HepG2 (cell line): ENCODE measurements around the gene POLDIP3. TPM values are rescaled to one million over a fixed set of nuclear protein-coding genes. Genes with fewer than 3 reads are reported as not detected.

Experiments
- RBFOX2 ChIP-seq: fragments of 200-400 bp; formaldehyde crosslinking; IDR thresholded peaks from 2 replicates; pipeline ENCODE4 v1.6.1; 2017; ENCODE audit warnings: low read depth, mild to moderate bottlenecking, low read length
- ZBTB38 ChIP-seq: sonication (generic); formaldehyde crosslinking; IDR thresholded peaks from 2 replicates; pipeline ENCODE4 v1.5.1; 2020; ENCODE audit warnings: mild to moderate bottlenecking, missing genetic modification reagents
- ZIK1 ChIP-seq: sonication (generic); formaldehyde crosslinking; IDR thresholded peaks from 2 replicates; pipeline ENCODE4 v1.5.0; 2020; ENCODE audit warnings: mild to moderate bottlenecking, low read depth, missing genetic modification reagents, borderline replicate concordance
- ZNF569 ChIP-seq: sonication (generic); formaldehyde crosslinking; IDR thresholded peaks from 2 replicates; pipeline ENCODE4 v1.5.0; 2020; ENCODE audit warnings: mild to moderate bottlenecking, missing genetic modification reagents, moderate library complexity, borderline replicate concordance
- polyA plus RNA-seq, 8 experiments: library from polyadenylated mRNA; depleted of rRNA in 3 of 8; stranded (reverse) in 7 of 8; unstranded in 1 of 8; fragments of >200 nt; fragmentation: Illumina TruSeq in 4 of 8; extraction: Trizol in 4 of 8; gene quantifications; 2 replicates each; pipeline versions ENCODE4 v1.2.1 to v1.2.3, GENCODE V29; 2011 to 2016; ENCODE audit warnings: low read depth in 4 of 8, missing spikeins in 1 of 8, mixed read lengths in 1 of 8; ENCODE audit not compliant: insufficient read depth in 1 of 8
- total RNA-seq, 5 experiments: library from RNA; depleted of rRNA; stranded (reverse); fragments of >200 nt; fragmentation: Illumina TruSeq; extraction: Trizol; gene quantifications; 2 replicates each; pipeline ENCODE4 v1.2.3, GENCODE V29; 2016; ENCODE audit warnings: low read depth in 1 of 5
- TF ChIP-seq, protein P1 (sequence below): sonication (generic); formaldehyde crosslinking; IDR thresholded peaks from 2 replicates; pipeline ENCODE4 v1.5.0; 2020; ENCODE audit warnings: mild to moderate bottlenecking, missing genetic modification reagents
- TF ChIP-seq, protein P2 (sequence below): sonication (generic); formaldehyde crosslinking; IDR thresholded peaks from 2 replicates; pipeline ENCODE4 v1.5.0; 2020; ENCODE audit warnings: mild to moderate bottlenecking, missing genetic modification reagents

POLDIP3 gene
- total and polyA plus RNA-seq, 2 of the 13 experiments (the other 11 are each of a cell fraction or from before 2014, with no cell fraction given), result 45.8 to 47.4 TPM

DNA sequence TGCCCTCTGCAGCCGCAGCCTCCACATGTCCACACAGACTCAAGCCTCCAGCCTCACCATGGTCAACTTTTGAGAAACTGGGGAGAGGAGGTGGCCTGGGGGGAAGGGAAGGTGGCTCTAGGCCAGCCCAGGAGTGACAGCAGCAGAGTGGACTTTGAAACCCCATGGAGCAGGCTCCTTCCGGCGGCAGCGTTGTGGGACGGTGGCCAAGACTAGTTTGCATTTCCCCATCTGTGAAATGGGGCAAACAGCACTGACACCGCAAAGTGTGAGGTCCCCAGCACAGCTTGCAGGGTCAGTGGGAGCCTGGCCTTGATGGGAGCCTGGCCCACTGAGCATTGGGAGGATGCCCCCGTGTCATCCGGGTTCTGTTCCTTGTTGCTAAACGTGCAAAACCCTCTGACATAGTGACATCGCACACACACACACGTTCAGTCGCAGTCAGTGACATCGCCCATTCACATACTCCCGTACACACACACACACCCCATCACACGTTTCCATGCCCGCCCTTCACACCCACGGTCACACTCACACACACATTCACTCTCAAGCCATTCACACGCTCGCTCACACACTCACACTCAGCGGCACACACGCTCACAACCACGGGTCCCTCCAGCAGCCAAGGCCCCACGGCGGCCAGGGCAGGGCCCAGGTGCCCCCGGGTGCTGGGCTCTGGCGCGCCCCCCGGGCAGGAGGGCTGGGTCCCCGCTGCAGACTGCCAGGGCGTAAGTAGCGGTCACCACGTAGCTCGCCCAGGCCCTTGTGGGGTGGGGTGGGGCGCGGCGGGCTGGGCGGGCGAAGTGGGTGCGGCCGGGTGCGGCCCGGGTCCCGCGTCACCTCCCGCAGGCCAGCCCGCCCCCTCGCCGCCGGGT is 33.9 kb upstream of the POLDIP3 start (continued):
- TF ChIP-seq, protein P1, sequence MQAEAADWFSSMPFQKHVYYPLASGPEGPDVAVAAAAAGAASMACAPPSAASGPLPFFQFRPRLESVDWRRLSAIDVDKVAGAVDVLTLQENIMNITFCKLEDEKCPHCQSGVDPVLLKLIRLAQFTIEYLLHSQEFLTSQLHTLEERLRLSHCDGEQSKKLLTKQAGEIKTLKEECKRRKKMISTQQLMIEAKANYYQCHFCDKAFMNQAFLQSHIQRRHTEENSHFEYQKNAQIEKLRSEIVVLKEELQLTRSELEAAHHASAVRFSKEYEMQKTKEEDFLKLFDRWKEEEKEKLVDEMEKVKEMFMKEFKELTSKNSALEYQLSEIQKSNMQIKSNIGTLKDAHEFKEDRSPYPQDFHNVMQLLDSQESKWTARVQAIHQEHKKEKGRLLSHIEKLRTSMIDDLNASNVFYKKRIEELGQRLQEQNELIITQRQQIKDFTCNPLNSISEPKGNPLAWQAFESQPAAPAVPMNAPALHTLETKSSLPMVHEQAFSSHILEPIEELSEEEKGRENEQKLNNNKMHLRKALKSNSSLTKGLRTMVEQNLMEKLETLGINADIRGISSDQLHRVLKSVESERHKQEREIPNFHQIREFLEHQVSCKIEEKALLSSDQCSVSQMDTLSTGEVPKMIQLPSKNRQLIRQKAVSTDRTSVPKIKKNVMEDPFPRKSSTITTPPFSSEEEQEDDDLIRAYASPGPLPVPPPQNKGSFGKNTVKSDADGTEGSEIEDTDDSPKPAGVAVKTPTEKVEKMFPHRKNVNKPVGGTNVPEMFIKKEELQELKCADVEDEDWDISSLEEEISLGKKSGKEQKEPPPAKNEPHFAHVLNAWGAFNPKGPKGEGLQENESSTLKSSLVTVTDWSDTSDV (CRISPR knock-in tag), result peak; percentile 33; the same call in 1 of the 2 replicates
- TF ChIP-seq RBFOX2, result peak; percentile 86
- 0 out of 2 replicates have a peak, but pooled peaks have one; percentile 11 for TF ChIP-seq ZNF569 (CRISPR knock-in tag)
- TF ChIP-seq, protein P2, sequence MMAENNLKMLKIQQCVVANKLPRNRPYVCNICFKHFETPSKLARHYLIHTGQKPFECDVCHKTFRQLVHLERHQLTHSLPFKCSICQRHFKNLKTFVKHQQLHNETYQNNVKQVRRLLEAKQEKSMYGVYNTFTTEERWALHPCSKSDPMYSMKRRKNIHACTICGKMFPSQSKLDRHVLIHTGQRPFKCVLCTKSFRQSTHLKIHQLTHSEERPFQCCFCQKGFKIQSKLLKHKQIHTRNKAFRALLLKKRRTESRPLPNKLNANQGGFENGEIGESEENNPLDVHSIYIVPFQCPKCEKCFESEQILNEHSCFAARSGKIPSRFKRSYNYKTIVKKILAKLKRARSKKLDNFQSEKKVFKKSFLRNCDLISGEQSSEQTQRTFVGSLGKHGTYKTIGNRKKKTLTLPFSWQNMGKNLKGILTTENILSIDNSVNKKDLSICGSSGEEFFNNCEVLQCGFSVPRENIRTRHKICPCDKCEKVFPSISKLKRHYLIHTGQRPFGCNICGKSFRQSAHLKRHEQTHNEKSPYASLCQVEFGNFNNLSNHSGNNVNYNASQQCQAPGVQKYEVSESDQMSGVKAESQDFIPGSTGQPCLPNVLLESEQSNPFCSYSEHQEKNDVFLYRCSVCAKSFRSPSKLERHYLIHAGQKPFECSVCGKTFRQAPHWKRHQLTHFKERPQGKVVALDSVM, result peak; percentile 99
- no peak for TF ChIP-seq ZIK1 (CRISPR knock-in tag)
- TF ChIP-seq ZBTB38 (CRISPR knock-in tag), result peak; percentile 79
